Stimulated activated CD8-positive, alpha-beta memory T cell treated with anti-CD3 and anti-CD28 coated beads, Interleukin-7, amount 100 ng/mL, for 4 hours (primary cell): ENCODE measurements around the gene APOM.

Experiments used
- DNase-seq, 2 donors: peaks; one replicate each; pipeline ENCODE4 v3.0.0-alpha.2; 2020; ENCODE audit warnings: low read depth in 2 of 2

The APOM gene

GRCh38 chr6:31655349-31656237 is at the start of gene APOM:
Gene APOM, plus strand, starts transcription at chr6:31655894. Its CDS starts 73 bp downstream, at chr6:31655967.
- DNase-seq, result no peak

GRCh38 chr6:31607317-31607716 is 48.4 kb upstream of the APOM start:
- DNase-seq, result no peak

DNA sequence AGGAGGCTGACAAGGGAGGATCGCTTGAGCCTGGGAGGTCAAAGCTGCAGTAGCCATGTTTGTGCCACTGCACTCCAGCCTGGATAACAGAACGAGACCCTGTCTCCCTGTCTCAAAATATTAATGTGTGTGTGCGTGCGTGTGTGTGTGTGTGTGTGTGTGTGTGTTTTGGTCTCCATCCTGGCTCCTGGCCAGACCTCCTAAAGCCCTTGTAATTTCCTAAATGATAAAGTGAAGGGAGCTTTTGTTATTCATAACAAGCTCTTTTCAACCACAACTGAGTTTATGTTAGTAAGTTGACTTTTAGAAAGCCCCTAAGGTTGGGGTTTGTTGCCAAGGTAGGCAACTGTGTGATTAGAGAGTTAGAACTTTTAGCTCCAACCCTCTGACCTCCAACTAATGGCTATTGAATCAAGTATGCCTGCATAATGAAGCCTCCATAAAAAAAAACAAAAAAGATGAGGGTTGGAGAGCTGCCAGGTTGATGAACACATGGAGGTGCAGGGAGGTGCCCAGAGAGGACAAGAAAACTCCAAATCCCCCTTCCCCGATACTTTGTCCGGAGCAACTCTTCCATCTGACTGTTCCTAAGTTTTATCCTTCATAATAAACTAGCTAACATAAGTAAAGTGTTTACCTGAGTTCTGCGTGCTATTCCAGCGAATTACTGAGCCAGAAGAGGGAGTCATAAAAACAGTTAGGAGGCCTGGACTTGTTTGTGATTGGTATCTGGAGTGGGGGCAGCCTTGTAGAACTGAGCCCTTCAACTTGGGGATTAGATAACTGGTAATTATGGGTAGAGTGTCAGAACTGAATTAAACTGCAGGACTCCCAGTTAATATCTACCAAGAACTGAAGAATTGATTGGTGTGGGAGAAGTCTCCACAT is 45.9 kb upstream of the APOM start:
- no peak for DNase-seq

DNA sequence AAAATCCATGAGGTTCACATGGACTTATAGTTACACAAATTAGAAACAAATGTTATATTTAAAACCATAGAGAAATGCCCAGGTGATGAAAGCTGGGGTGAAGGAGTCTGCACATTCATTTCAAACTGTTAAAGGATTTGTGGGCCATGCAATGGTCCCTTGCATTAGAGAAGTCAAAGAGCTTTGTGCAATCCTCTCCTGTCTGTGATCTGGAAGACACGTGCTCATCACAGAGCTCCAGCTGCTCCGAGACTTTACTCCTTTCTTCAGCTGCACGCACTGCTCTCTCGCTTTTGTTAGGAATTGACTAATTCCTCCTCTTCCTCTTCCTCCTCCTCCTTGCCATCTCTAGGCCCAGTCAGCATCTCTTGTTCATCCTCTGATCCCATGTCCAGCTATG is 44.7 kb upstream of the APOM start:
- DNase-seq, result no peak

GRCh38 chr6:31614075-31614619 is 41.5 kb upstream of the APOM start:
- no peak for DNase-seq

- DNase-seq, result no peak
Measured at GRCh38 chr6:31614684-31615578, 40.8 kb upstream of the APOM start, which contains the start of gene AIF1. Gene AIF1, plus strand, starts transcription at chr6:31615234. Its CDS starts 96 bp downstream, at chr6:31615330.

GRCh38 chr6:31615748-31616147 is 39.9 kb upstream of the APOM start:
- DNase-seq, result no peak

DNA sequence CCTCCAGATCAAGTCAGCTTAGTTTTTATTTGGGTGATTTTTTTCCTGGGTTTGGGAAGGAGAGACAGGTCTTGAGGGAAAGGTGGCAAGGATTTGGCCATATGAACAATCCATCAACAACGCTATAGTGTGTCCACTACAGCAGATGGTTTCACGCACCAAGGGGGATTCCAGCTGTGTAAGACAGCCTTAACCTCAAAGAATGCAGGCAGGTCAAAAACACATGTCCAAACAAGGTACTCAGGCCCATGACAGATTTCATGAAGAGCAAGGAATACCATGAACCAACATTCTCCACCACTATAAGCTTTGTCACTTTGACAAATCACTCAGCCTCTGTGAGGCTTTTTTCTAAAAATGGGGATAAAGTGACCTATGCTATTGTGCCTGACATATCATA is 38.7 kb upstream of the APOM start:
- no peak for DNase-seq

- peak; percentile 96 for DNase-seq
Measured at GRCh38 chr6:31619805-31620585, 35.7 kb upstream of the APOM start.

DNA sequence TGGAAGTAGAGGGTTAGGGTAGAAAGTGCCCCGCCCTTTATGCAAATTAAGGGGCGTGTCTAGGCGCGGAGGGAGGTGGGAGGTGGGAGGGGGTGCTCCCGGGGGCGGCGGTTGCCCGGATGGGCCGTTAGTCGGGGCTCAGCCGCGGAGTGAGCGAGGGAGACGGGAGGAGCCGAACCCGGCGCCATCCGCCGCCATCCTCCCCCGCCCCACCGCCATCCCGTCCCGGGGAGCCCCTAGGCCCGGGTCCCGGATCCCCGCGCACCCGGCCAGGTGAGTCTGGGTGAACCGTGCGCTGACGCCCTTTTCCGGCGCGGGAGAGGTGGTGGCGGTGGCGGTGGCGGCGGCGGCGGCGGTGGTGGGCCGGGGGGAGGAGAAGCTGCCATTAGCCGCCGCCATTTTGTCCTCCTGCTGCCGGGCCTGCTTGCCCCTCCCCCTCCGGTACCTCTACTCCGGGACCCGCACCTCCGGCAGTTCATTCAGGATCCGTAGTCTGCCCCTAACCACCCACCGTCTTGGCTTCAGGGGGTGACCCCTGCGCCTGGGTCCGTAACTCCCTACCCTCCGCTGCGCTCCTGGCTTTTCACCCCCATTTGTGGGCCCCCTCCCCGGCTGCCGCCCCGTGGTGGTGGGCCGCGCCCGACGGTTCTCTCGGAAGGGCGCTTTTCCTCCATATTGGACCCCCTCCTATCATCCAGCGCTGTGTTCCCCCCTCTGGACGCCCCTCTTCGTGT is 34.9 kb upstream of the APOM start, which contains the start of gene PRRC2A:
TSS of gene PRRC2A (plus strand) at position 130 of the 734 bp plus-strand sequence. CDS start 2,075 bp downstream, outside the sequence.
- DNase-seq, result no peak

- no peak for DNase-seq
Measured at GRCh38 chr6:31621320-31621939, 34.3 kb upstream of the APOM start.

GRCh38 chr6:31621991-31622390 is 33.7 kb upstream of the APOM start:
- DNase-seq, result no peak

GRCh38 chr6:31622684-31623091 is 33.0 kb upstream of the APOM start:
- DNase-seq, result no peak

- DNase-seq, result no peak
Measured at GRCh38 chr6:31624070-31624469, 31.6 kb upstream of the APOM start.

- DNase-seq, result no peak
Measured at GRCh38 chr6:31626952-31627351, 28.7 kb upstream of the APOM start.

DNA sequence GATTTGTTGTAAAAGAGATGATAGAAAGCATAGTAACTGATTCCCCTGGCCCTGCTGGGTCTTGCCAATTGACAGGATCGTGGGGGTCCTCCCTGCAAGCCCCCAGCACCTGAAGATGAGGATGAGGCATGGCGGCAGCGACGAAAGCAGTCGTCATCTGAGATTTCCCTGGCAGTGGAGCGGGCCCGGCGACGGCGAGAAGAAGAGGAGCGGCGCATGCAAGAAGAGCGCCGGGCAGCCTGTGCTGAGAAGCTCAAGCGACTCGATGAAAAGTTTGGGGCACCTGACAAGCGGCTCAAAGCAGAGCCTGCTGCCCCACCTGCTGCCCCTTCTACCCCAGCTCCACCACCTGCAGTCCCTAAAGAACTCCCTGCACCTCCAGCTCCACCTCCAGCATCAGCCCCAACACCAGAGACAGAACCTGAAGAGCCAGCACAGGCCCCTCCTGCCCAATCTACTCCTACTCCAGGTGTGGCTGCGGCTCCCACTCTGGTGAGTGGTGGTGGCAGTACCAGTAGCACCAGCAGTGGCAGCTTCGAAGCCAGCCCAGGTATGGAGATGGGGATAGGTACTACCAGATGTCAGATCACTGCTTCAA is 27.9 kb upstream of the APOM start:
- no peak for DNase-seq

GRCh38 chr6:31629014-31629413 is 26.7 kb upstream of the APOM start:
- no peak for DNase-seq

GRCh38 chr6:31630177-31630934 is 25.3 kb upstream of the APOM start:
- DNase-seq, result no peak
